ENCODE data around the gene PLSCR2.
"Not testable (repeated sequence)": the region's sequence is repeated elsewhere in the genome, so short reads cannot be mapped to it uniquely, and the experiment has no call there.

PLSCR2 gene

GRCh38 chr3:146421819-146422759, 47.3 kb downstream of the PLSCR2 start:
- Histone ChIP-seq H2AFZ (ENCODE audit: insufficient read depth, low read length, poor library complexity) (no peak overlapping the region), H2BK12ac (ENCODE audit: low read length) (peak overlapping the region; percentile 22), H3K4me3 (ENCODE audit: low read depth, low read length) (no peak overlapping the region), H3K23ac (ENCODE audit: low read length) (no peak overlapping the region), H2AK5ac (ENCODE audit: low read length) (no peak overlapping the region), H3K9me3 (ENCODE audit: insufficient read depth, low read depth, low read length) (no peaks in the 10 kb centered on the region), H3K4me1 (ENCODE audit: control insufficient read depth in 1 of 2, insufficient read depth in 2 of 2, low read length in 2 of 2) (no peaks in the 10 kb centered on the region), H2BK5ac (ENCODE audit: low read depth, low read length, poor library complexity) (peak overlapping the region; percentile 68), H3K18ac (ENCODE audit: low read length) (no peak overlapping the region), H3K27ac (ENCODE audit: low read depth, low read length) (no peak overlapping the region), H3K79me2 (ENCODE audit: control insufficient read depth, insufficient read depth, low read length, poor library complexity) (no peaks in the 10 kb centered on the region), H3K79me1 (ENCODE audit: low read length) (peaks cover 2% of the 10 kb centered on the region), H2BK120ac (ENCODE audit: insufficient read depth, low read length, poor library complexity) (no peak overlapping the region), H3K4me2 (ENCODE audit: low read length) (no peak overlapping the region), H4K91ac (ENCODE audit: low read depth, low read length) (no peak overlapping the region), H3K27me3 (ENCODE audit: insufficient read depth, low read length) (no peaks in the 10 kb centered on the region), H3K4ac (ENCODE audit: low read depth, low read length) (no peak overlapping the region), H3K14ac (ENCODE audit: low read length) (no peak overlapping the region), H3K36me3 (ENCODE audit: control insufficient read depth in 1 of 2, insufficient read depth in 2 of 2, low read length in 2 of 2) (no peaks in the 10 kb centered on the region), H4K12ac (ENCODE audit: low read depth, low read length) (no peak overlapping the region), H4K8ac (ENCODE audit: low read depth, low read length) (no peak overlapping the region), H3K9ac (ENCODE audit: low read length) (no peak overlapping the region)
- DNase-seq: peak in 1 of 2 donors; percentile 18
- WGBS (ENCODE audit: extremely low coverage, insufficient coverage, insufficient read length): no CpG with 5 or more reads among the region's 5 CpGs

GRCh38 chr3:146416366-146416765, 53.0 kb downstream of the PLSCR2 start:
- Histone ChIP-seq H2BK5ac (ENCODE audit: low read depth, low read length, poor library complexity) (no peak overlapping the region), H3K9ac (ENCODE audit: low read length) (no peak overlapping the region), H3K79me2 (ENCODE audit: control insufficient read depth, insufficient read depth, low read length, poor library complexity) (no peaks in the 10 kb centered on the region), H2AK5ac (ENCODE audit: low read length) (no peak overlapping the region), H3K4ac (ENCODE audit: low read depth, low read length) (no peak overlapping the region), H3K18ac (ENCODE audit: low read length) (no peak overlapping the region), H4K8ac (ENCODE audit: low read depth, low read length) (no peak overlapping the region), H3K36me3 (ENCODE audit: control insufficient read depth in 1 of 2, insufficient read depth in 2 of 2, low read length in 2 of 2) (peaks cover 0 to 2% of the 10 kb centered on the region in 2 experiments), H3K27me3 (ENCODE audit: insufficient read depth, low read length) (no peaks in the 10 kb centered on the region), H2BK120ac (ENCODE audit: insufficient read depth, low read length, poor library complexity) (no peak overlapping the region), H3K14ac (ENCODE audit: low read length) (no peak overlapping the region), H2AFZ (ENCODE audit: insufficient read depth, low read length, poor library complexity) (no peak overlapping the region), H3K4me2 (ENCODE audit: low read length) (no peak overlapping the region), H3K27ac (ENCODE audit: low read depth, low read length) (no peak overlapping the region), H3K79me1 (ENCODE audit: low read length) (no peaks in the 10 kb centered on the region), H4K91ac (ENCODE audit: low read depth, low read length) (no peak overlapping the region), H3K23ac (ENCODE audit: low read length) (no peak overlapping the region), H3K4me1 (ENCODE audit: control insufficient read depth in 1 of 2, insufficient read depth in 2 of 2, low read length in 2 of 2) (no peaks in the 10 kb centered on the region), H4K12ac (ENCODE audit: low read depth, low read length) (no peak overlapping the region), H3K4me3 (ENCODE audit: low read depth, low read length) (no peak overlapping the region), H2BK12ac (ENCODE audit: low read length) (no peak overlapping the region), H3K9me3 (ENCODE audit: insufficient read depth, low read depth, low read length) (peaks cover 2% of the 10 kb centered on the region)
- DNase-seq: no peak
- WGBS (ENCODE audit: extremely low coverage, insufficient coverage, insufficient read length): no CpG with 5 or more reads among the region's 2 CpGs

- H3K27me3 ChIP-seq (ENCODE audit: insufficient read depth, low read length): no peaks in the 10 kb centered on the region
- no peak overlapping the region for H4K12ac ChIP-seq (ENCODE audit: low read depth, low read length)
- no peak overlapping the region for H4K91ac ChIP-seq (ENCODE audit: low read depth, low read length)
- H3K23ac ChIP-seq (ENCODE audit: low read length): no peak overlapping the region
- H3K27ac ChIP-seq (ENCODE audit: low read depth, low read length): no peak overlapping the region
- H2BK12ac ChIP-seq (ENCODE audit: low read length): no peak overlapping the region
- H2AK5ac ChIP-seq (ENCODE audit: low read length): no peak overlapping the region
- H3K79me2 ChIP-seq (ENCODE audit: control insufficient read depth, insufficient read depth, low read length, poor library complexity): no peaks in the 10 kb centered on the region
- H4K8ac ChIP-seq (ENCODE audit: low read depth, low read length): no peak overlapping the region
- WGBS (ENCODE audit: extremely low coverage, insufficient coverage, insufficient read length): no CpG with 5 or more reads among the region's 1 CpG
- H3K4ac ChIP-seq (ENCODE audit: low read depth, low read length): no peak overlapping the region
- no peak overlapping the region for H3K14ac ChIP-seq (ENCODE audit: low read length)
- peaks cover 4% of the 10 kb centered on the region for H3K9me3 ChIP-seq (ENCODE audit: insufficient read depth, low read depth, low read length)
- DNase-seq: no peak
- H3K9ac ChIP-seq (ENCODE audit: low read length): no peak overlapping the region
- no peak overlapping the region for H2AFZ ChIP-seq (ENCODE audit: insufficient read depth, low read length, poor library complexity)
- no peak overlapping the region for H3K18ac ChIP-seq (ENCODE audit: low read length)
- H2BK120ac ChIP-seq (ENCODE audit: insufficient read depth, low read length, poor library complexity): no peak overlapping the region
- no peak overlapping the region for H3K4me2 ChIP-seq (ENCODE audit: low read length)
- H2BK5ac ChIP-seq (ENCODE audit: low read depth, low read length, poor library complexity): no peak overlapping the region
- peaks cover 2% of the 10 kb centered on the region in 2 experiments for H3K36me3 ChIP-seq (ENCODE audit: control insufficient read depth in 1 of 2, insufficient read depth in 2 of 2, low read length in 2 of 2)
- H3K4me1 ChIP-seq (ENCODE audit: control insufficient read depth in 1 of 2, insufficient read depth in 2 of 2, low read length in 2 of 2): no peaks in the 10 kb centered on the region
- no peaks in the 10 kb centered on the region for H3K79me1 ChIP-seq (ENCODE audit: low read length)
- no peak overlapping the region for H3K4me3 ChIP-seq (ENCODE audit: low read depth, low read length)
Measured at GRCh38 chr3:146414010-146414409, 55.4 kb downstream of the PLSCR2 start.

DNA sequence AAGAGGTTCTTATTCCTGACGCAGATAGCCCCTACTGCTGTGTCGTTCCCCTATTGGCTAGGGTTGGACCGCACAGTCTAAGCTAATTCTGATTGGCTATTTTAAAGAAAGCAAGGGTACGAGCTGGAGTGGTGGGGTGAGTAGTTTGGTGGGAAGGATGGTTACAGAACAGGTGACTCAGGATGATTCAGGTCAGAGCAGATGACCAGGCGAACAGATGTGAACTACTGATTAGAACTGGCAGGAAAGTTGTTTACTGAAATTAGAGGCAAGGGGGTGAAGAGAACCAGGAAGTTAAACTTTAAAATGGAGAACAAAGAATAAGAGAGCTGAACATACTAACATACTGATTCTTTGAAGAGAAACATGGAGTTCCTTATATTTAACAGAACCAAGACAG, 56.6 kb downstream of the PLSCR2 start:
- WGBS (ENCODE audit: extremely low coverage, insufficient coverage, insufficient read length): no CpG with 5 or more reads among the region's 5 CpGs
- H3K36me3 ChIP-seq (ENCODE audit: control insufficient read depth in 1 of 2, insufficient read depth in 2 of 2, low read length in 2 of 2); H4K91ac ChIP-seq (ENCODE audit: low read depth, low read length); H3K4me2 ChIP-seq (ENCODE audit: low read length); H3K9me3 ChIP-seq (ENCODE audit: insufficient read depth, low read depth, low read length); H4K12ac ChIP-seq (ENCODE audit: low read depth, low read length); H2BK5ac ChIP-seq (ENCODE audit: low read depth, low read length, poor library complexity); H3K23ac ChIP-seq (ENCODE audit: low read length); DNase-seq; H3K18ac ChIP-seq (ENCODE audit: low read length); H3K4me3 ChIP-seq (ENCODE audit: low read depth, low read length); H3K27ac ChIP-seq (ENCODE audit: low read depth, low read length); H4K8ac ChIP-seq (ENCODE audit: low read depth, low read length); H2BK12ac ChIP-seq (ENCODE audit: low read length); H3K79me1 ChIP-seq (ENCODE audit: low read length); H2AK5ac ChIP-seq (ENCODE audit: low read length); H2BK120ac ChIP-seq (ENCODE audit: insufficient read depth, low read length, poor library complexity); H3K4me1 ChIP-seq (ENCODE audit: control insufficient read depth in 1 of 2, insufficient read depth in 2 of 2, low read length in 2 of 2); H3K9ac ChIP-seq (ENCODE audit: low read length); H3K4ac ChIP-seq (ENCODE audit: low read depth, low read length); H3K27me3 ChIP-seq (ENCODE audit: insufficient read depth, low read length); H3K79me2 ChIP-seq (ENCODE audit: control insufficient read depth, insufficient read depth, low read length, poor library complexity); H2AFZ ChIP-seq (ENCODE audit: insufficient read depth, low read length, poor library complexity); H3K14ac ChIP-seq (ENCODE audit: low read length): not testable (repeated sequence)

All from trophoblast cell (in vitro differentiated cells and primary cell).